HepG2 (cell line): Measurements from ENCODE around the gene NFE2L1.
"Not testable (repeated sequence)": the region's sequence is repeated elsewhere in the genome, so short reads cannot be mapped to it uniquely, and the experiment has no call there.

Experiments used
- AGO2 ChIP-seq: fragments of 200-400 bp; formaldehyde crosslinking; optimal IDR thresholded peaks from 2 replicates; pipeline ENCODE3; 2017; ENCODE audit warnings: mild to moderate bottlenecking, low read depth, low read length, moderate library complexity
- ATF1 ChIP-seq: IDR thresholded peaks from 2 replicates; pipeline ENCODE4 v1.6.1; 2016; ENCODE audit warnings: mild to moderate bottlenecking, control low read depth
- CEBPG ChIP-seq: IDR thresholded peaks from 2 replicates; pipeline ENCODE4 v1.6.1; 2016
- CTCF ChIP-seq: sonication (generic); formaldehyde crosslinking; IDR thresholded peaks from 2 replicates; pipeline ENCODE4 v1.5.0; 2020; ENCODE audit warnings: mild to moderate bottlenecking, missing genetic modification reagents, moderate library complexity
- MAX ChIP-seq: IDR thresholded peaks from 2 replicates; pipeline ENCODE4 v1.6.1; 2012; ENCODE audit warnings: inconsistent platforms
- MED13 ChIP-seq: sonication (generic); formaldehyde crosslinking; IDR thresholded peaks from 2 replicates; pipeline ENCODE4 v1.5.0; 2020; ENCODE audit warnings: missing genetic modification reagents
- TCF12 ChIP-seq, 2 experiments: fragments of 450-650 bp in 1 of 2; sonication (generic) in 1 of 2; formaldehyde crosslinking in 1 of 2; IDR thresholded peaks; 2 replicates each; pipeline versions ENCODE4 v1.6.1 to v1.8.0; 2017 to 2022; ENCODE audit warnings: antibody characterized with exemption in 1 of 2, mild to moderate bottlenecking in 1 of 2, missing genetic modification reagents in 1 of 2, moderate library complexity in 1 of 2
- USF2 ChIP-seq, 2 experiments: sonication (generic) in 1 of 2; formaldehyde crosslinking in 1 of 2; IDR thresholded peaks; 2 replicates each; pipeline versions ENCODE4 v1.5.1 to v1.6.1; 2011 to 2020; ENCODE audit warnings: borderline replicate concordance in 1 of 2, low read depth in 1 of 2, low read length in 1 of 2, mild to moderate bottlenecking in 1 of 2, missing genetic modification reagents in 1 of 2, moderate library complexity in 1 of 2
- ZNF274 ChIP-seq: sonication (generic); formaldehyde crosslinking; IDR thresholded peaks from 2 replicates; pipeline ENCODE4 v1.5.1; 2020; ENCODE audit warnings: mild to moderate bottlenecking, missing genetic modification reagents

GRCh38 chr17:48001657-48002056 is 46.5 kb upstream of the NFE2L1 start:
- TF ChIP-seq CEBPG (CRISPR knock-in tag); TCF12 (IDR thresholded peaks at IDR 0.05); TCF12 (CRISPR knock-in tag; IDR thresholded peaks at IDR 0.05); USF2 (IDR thresholded peaks at IDR 0.05; ENCODE audit: low read depth, low read length); USF2 (CRISPR knock-in tag; IDR thresholded peaks at IDR 0.05; ENCODE audit: borderline replicate concordance); ATF1; MAX; AGO2; CTCF (CRISPR knock-in tag); ZNF274; MED13 (CRISPR knock-in tag): not testable (repeated sequence)
